ENCODE measurements around the gene MICU2. TPM values are rescaled to one million over a fixed set of nuclear protein-coding genes. Genes with fewer than 3 reads are reported as not detected.

MICU2 gene
- 37.5 TPM for total RNA-seq

GRCh38 chr13:21603531-21604448 is at the start of gene MICU2:
TSS of gene MICU2 (minus strand) at chr13:21604170. CDS start at chr13:21604148, 22 bp downstream.
- DNase-seq (ENCODE audit: low spot score), result peak; percentile 95

GRCh38 chr13:21641629-21642028 is 37.7 kb upstream of the MICU2 start:
- no peak for DNase-seq (ENCODE audit: low spot score)

DNA sequence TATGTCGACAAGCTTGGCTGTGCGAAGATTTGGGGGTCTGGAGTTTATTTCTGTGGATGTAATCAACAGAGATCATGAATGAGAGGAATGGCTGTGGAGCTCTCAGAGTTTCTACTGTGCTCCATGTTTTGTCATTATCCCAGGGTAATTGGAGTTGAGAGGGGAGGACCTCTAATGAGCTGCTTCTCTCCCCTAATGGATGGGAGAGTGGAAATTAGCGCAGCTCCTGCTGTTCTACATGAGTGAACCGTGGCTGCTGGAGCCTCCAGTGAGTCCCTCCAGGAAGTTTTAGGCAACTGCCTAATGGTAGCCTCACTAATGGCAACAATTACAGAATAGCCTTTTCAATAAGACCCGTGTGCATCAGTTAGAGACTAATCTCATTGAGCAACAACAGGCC is 35.6 kb upstream of the MICU2 start:
- DNase-seq (ENCODE audit: low spot score), result no peak

DNA sequence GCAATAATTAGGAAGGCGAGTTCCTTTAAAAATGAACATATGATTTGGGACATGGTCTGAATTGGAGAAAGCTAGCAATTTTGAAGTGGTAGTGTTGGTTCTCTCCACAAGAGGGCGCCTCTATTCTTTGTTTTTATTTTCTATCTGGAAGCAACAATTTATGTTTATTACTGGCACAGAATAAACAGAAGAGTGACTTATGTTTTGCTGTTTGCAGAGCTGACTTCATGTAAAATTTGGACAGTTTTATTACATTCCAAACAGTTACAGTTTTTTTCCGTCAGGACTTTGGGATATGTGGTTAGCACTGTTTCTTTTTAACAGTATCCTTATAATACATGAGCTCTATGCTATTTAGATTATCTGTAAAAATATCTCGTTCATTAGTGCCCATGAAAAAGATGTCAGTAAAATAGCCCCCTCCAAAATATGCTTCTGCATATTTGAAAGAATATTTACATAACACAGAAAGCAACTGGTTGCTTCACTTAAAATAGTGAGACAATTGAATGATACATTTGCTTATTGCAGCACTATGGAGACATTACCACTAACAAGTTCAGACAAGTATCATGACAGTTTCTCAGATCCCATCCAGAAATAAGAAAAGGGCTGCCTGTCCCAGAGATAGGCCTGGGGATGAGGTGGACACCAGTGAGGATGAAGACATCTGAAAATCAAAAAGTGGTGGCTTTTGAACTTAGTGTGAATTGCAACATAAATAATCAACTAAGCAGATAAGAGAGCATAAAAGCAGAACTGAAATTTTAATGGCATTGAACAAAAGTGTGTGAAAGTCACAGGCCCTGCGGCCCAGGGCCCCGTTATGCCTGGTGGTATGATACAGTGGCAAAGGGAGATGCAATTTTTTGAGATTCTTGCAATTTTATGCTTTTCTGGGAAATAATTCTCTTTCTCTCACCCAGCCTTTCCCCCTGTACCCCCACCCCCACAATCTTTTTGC is 34.6 kb upstream of the MICU2 start:
- DNase-seq (ENCODE audit: low spot score), result no peak

DNA sequence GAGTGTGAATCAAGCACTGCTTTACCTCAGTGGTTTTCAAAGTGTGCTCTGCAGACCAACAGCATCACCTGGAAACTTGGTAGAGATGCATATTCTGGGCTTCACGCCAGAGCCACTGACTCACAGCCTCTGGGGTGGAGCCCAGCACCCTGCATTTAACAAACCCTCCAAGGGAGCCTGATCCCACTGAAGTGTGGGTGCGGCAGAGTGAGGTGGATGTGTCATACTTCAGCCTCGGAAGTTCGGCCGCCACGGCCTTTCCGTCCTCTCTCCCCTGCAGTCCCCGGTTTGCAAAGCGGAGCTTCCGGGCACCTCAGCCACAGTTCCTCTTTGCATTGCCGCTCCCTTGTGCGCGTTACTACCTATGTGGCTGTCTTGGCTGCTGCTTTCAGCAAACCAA is 33.3 kb upstream of the MICU2 start:
- peak; percentile 80 for DNase-seq (ENCODE audit: low spot score)

GRCh38 chr13:21636656-21637055 is 32.7 kb upstream of the MICU2 start:
- DNase-seq (ENCODE audit: low spot score), result no peak

DNA sequence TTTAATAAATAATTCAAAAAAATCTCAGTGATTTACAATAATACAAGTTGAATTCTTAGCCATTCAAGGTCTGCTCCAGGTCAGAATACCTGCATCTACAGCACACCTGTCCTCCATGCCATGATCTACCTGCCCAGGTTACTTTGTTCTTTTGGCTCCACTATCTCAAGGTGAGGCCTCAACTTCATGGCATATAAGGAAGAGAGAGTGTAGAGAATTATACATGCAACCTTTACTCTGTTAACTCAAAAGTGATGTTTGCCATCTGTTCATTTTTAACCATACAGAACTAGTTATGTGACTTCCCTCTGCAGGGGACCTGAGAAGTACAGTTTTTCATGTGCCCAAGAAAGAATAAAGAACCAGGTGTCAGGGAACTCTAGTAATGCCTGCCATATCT is 28.2 kb upstream of the MICU2 start:
- no peak for DNase-seq (ENCODE audit: low spot score)

DNA sequence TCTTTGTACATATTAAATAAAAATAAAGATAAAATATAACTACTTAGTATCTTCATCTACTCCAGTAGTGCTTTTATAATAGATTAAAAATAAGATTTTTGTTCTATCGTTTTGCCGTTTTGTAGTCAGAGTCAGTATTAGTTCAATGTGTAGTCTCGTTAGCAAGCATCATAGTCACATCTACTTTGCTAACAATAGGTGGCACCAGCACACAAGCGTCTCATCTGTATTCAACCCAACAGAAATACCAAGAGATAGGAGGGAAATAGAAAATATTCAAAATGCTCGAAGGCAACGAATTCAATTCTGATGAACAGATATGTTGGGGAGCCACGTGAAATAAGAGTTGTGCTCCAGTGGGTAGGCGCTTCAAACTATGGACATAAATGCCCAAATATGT is 21.4 kb upstream of the MICU2 start:
- no peak for DNase-seq (ENCODE audit: low spot score)

GRCh38 chr13:21620861-21621260 is 16.9 kb upstream of the MICU2 start:
- no peak for DNase-seq (ENCODE audit: low spot score)

DNA sequence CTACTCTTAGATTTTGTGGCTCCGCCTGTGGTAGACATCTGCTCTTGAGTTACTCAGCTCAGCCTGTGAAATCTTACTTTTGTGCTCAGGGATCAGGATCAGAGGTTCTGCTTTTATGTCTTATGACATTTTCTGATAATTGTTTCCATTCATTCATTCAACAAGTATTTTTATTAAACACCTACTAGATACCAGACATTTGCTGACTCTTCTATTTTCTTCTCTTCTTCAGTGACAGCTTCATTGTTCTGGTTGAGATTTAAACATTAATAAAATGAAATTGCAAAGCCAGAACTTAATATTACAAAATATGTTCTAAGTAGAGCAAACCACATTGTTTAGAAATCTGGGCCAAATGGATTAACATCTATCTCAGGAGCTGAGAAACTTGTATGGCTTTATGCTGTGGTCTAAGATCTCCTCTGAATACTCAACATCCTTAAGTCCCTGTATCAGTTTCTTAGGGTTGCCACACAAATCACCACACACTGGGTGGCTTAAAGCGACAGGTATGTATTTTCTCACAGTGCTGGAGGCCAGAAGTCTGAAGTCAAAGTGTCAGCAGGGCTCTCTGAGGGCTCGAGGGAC is 15.8 kb upstream of the MICU2 start:
- DNase-seq (ENCODE audit: low spot score), result no peak

GRCh38 chr13:21616880-21617279 is 12.9 kb upstream of the MICU2 start:
- no peak for DNase-seq (ENCODE audit: low spot score)

DNA sequence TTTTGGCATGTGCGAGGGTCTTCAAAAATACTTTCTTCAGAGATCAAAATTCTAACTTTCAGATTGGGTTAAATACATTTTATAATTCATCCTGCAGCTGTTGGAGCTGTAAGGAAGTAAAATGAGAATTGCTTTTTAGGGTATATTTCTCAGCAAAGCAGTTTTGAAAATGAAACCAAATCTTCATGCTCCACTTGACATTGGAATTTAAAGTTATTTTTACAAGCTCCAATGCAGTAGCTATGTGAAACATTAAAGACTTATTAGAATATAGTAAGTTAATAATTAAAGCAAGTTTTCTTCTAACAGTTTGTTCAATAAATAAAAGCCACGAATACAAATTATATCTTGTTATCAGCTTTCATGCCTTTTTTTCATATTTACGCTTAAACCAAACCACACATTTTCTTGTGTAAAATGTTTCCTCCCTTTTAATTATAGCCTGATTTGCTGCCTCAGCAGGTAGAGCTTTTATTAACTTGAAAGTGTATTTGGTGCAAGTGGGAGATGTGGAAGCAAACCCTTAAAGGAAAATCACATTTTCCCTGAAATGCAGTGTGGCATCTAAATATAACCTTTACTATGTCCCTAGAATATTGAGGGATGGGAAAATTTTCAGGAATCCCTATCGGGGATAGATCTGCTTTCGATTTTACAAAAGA is 12.4 kb upstream of the MICU2 start:
- DNase-seq (ENCODE audit: low spot score), result no peak

DNA sequence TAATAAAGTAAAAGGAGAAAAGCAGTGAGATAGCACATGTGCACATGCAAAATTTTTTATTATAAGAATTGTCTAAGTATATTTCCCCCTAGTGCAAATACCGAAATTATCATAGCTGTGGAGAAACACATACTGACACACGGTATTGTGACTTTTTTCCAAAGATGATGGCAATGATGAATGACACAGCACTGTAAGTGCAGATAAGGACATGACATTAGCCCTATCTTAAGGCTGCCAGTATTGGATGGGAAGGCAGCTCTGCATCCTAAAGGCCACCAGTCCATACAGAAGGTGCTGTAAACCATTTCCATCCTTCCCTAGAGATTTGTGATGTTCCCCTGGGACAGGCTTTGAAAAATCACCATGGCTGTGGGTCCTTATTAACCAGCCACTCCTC is 11.5 kb upstream of the MICU2 start:
- DNase-seq (ENCODE audit: low spot score), result no peak

GRCh38 chr13:21613791-21614190 is 9.8 kb upstream of the MICU2 start:
- DNase-seq (ENCODE audit: low spot score), result no peak

DNA sequence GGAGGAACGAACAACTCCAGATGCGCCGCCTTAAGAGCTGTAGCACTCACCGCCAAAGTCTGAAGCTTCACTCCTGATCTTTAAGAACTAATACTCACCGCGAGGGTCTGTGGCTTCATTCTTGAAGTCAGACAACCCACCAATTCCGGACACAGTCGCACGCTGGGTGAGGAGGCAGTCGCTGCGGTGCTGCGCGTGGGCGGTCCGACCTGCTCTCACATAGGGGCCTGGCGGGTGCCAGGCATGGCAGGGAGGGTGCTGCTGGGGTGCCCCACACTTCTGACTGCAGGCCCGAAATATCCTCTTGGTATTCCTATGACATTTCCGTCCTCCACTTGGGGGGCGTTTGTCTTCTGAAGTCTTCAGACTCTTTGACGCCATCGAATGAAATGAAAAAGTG is 7.4 kb upstream of the MICU2 start:
- DNase-seq (ENCODE audit: low spot score), result no peak

DNA sequence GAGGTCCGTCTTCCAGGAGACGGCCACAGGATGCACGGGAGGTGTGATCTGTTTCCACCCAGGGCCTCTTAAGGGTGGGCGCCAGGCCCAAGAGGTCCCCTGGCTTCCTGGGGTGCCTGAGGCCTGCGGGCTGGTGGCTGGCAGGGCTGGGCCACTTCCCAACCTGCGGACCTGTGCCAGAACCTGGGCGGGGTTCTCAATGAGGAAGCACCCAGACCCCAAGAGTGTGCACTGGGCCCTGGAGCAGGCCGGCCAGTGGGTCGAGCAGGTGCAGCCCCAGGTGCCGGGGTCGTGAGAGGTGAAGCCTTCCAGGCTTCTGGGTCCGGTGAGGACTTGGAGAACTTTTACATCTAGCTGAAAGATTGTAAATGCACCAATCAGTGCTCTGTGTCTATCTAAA is 6.7 kb upstream of the MICU2 start:
- no peak for DNase-seq (ENCODE audit: low spot score)

DNA sequence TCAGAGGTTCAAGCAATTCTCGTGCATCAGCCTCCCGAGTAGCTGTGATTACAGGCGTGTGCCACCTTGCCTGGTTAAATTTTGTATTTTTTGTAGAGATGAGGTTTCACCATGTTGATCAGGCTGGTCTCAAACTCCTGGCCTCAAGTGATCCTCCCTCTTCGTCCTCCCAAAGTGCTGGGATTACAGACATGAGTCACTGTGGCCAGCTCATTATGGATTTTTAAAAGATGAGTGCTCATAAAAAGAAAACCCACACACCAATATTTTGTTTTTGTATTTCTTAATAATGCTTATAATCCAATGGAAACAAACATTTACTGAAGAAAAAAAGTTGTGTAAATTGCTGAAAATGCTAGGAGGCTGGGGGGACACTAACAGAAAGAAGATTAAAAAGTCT is 5.0 kb upstream of the MICU2 start:
- DNase-seq (ENCODE audit: low spot score), result no peak

GRCh38 chr13:21606796-21607195 is 2.8 kb upstream of the MICU2 start:
- DNase-seq (ENCODE audit: low spot score), result no peak

DNA sequence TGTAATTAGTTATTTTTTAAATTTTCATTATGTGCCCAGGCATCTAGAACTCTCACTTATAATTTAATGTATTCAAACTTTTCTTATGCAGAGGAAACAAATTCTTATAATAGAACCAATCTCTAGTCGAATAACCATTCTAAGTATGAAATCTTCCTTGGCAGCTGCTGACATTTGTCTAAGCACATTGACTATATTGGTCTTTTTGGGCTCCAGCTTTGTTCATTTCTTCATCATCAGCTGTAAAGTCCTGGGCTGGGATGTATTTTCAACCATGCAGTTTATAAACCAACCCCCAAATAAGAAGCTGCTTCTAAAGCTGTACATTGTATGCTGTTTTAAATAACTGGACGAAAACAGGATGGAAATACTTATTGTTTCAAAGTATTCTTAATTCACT is 2.3 kb upstream of the MICU2 start:
- DNase-seq (ENCODE audit: low spot score), result no peak

DNA sequence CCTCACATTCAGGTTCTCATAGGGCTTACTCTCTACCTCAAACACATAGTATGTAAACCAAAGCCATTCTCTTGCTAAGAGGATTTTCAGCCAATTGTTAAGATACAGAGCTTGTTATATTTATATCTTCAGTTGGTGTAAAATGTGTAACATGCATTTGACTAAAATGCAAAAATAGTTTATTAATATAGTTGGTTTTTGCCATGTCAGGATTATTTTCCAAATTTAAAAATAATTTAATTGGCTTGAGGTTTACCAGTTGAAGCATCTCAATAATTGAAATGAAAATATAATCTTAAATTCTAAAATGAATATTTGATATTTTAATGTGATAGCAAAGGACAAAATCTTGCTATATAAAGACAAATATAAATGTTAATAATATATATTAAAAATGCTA is 7.2 kb downstream of the MICU2 start:
- no peak for DNase-seq (ENCODE audit: low spot score)

DNA sequence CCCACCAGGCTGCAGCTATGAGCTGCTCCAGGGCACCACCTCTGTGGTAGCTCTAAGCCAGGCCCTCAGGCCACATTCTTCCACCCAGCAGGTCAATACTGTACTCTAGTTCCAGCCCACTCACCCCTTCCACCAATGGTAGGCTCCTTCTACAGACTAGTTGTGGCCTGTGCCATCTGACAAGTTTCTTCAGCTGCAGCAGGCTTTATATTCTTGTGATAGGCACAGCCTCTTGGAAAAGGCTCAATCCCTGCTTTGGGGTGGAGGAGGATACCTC is 8.5 kb downstream of the MICU2 start:
- DNase-seq (ENCODE audit: low spot score), result no peak
